ENCODE measurements around the gene COG6.
A peak's percentile ranks its signal among the peaks of the same experiment; 100 is the strongest.

COG6 gene

GRCh38 chr13:39655569-39656324 is at the start of gene COG6:
TSS of gene COG6 (plus strand) at chr13:39655662. CDS start at chr13:39655727, 65 bp downstream.
- DNase-seq, result peak; percentile 96

GRCh38 chr13:39605677-39606320 is 49.7 kb upstream of the COG6 start:
- no peak for DNase-seq

GRCh38 chr13:39607876-39608275 is 47.6 kb upstream of the COG6 start:
- no peak for DNase-seq

- peak; percentile 57 for DNase-seq
These were observed 43.3 kb upstream of the COG6 start for GRCh38 chr13:39612023-39612637.

DNA sequence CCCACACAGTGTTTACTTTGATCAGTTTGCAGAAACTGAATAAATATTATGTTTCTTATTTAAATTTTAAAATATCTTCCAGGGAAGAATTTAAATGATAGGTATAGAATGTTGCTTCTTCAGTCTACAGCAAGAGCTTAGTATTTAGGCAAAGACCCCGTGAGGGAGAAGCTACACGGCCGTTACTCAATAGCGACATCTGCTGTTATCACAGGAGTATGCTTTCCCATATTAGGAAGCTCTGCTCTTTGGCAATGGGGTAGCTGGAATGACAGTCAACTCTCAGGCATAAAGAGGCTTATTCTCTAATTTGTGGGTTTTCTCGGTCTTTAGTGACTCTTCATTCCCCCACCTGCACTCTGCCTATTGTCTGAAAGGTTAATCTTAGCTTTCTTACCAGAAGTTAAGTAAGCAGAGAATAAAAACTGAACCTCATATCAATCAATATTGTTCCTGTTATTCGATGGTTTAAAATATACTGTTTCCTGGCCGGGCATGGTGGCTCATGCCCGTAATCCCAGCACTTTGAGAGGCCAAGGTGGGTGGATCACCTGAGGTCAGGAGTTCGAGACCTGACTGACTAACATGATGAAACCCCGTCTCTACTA is 39.3 kb upstream of the COG6 start:
- peak; percentile 14 for DNase-seq

DNA sequence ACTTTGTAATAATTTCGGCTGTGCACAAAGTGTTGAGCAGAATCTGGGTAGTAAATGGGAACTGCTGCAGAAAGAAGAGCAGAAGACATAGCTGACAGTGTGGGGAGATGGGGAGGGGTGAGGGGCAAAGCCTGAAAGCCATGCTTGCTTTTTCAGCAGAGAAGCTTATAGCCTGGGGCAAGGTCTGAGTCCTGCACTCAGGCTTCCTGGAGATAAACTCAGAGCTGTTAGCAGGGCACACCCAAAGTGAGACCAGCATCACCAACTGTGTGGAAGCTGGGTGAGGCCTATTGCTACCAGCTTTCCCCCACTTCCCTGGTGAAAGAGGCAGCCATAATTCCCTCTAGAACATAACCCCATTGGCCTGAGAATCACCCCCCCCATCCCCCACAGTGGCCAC is 36.9 kb upstream of the COG6 start:
- DNase-seq, result no peak

DNA sequence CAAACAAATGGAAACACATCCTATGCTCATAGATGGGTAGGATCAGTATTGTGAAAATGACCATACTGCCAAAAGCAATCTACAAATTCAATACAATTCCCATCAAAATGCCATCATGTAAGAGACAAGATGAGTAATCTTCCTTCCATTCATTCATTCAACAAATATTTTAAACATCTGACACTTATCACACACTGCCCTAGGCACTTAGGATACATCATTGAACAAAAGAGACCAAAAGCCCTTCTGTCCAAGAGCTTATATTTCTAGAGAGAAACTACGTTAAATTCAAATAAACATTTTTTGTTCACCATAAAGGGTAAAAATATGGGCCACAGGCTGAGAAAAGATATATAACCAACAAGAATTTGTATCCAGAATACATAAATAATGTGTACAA is 32.0 kb upstream of the COG6 start:
- DNase-seq, result no peak

DNA sequence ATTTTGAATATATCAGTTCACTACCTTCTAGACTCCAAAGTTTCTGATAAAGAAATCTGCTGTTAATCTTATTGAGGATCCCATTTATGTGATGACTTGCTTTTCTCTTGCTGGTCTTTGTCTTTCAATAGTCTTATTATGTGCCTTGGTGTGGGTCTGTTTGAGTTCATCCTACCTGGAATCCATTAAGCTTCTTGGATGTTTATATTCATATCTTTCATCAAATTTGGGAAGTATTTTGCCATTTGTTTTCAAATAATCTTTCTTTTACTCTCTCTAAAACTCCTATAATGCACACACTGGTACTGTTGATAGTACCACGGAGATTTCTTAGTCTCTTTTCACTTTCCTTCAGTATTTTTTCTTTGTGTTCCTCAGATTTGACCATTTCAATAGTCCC is 24.2 kb upstream of the COG6 start:
- DNase-seq, result no peak

DNA sequence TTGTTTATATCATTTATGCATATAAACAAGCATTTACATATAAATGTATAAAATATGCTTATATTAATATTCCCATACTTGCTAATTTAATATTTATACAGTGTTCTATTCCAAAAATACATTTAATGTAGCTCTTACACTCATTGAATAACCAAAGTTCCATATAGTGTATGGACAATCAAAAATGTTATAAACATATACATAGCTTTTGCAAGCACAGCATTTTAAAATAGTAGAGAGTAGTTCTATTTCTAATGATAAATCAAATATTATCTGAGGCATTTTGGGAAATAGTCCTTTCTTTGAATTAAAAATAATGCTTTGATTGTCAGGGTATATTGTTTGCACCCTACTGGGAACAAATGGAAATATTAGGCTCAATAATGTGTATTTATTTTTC is 22.5 kb upstream of the COG6 start:
- DNase-seq, result no peak

DNA sequence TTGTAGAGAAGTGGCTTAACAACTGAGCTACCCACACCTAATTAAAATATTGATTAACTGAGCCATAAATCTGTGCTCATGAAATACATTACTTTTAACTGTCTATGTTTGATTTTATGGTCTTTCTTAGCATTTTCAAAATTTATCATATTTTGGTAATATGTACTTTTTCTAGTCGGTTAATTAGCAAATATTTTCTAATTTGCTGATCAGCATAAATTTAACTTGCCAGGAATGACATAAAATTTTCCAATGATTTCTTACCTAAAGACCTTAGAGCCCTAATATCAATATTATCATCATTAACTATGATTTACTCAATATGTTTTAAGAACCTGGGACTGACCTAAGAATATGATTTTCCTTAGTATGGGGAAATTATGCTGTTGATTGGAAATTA is 19.9 kb upstream of the COG6 start:
- no peak for DNase-seq

DNA sequence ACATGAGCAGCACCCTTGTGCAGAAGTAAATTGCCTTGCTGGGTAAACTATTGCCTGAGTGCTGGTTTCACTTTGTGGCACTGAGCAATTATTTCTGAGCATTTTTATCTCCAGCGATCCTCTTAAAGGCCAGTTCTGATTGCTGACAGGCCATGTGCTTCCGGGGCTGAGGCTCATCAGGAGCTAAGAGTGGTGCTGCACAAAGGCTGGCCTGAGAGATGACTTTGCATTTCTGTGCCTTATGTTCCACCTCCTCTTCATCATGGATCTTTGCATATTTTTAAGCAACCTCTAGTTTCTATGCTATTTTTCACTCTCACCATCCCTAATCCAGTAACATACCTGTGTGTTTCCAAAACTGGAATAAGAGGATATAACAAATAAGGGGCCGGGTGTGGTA is 17.6 kb upstream of the COG6 start:
- no peak for DNase-seq

GRCh38 chr13:39641645-39642044 is 13.8 kb upstream of the COG6 start:
- no peak for DNase-seq

- DNase-seq, result no peak
These were observed 9.3 kb upstream of the COG6 start for GRCh38 chr13:39646122-39646521.

GRCh38 chr13:39655041-39655568 is 357 bp upstream of the COG6 start:
- no peak for DNase-seq

GRCh38 chr13:39656325-39656677 is 839 bp downstream of the COG6 start:
- DNase-seq, result no peak

DNA sequence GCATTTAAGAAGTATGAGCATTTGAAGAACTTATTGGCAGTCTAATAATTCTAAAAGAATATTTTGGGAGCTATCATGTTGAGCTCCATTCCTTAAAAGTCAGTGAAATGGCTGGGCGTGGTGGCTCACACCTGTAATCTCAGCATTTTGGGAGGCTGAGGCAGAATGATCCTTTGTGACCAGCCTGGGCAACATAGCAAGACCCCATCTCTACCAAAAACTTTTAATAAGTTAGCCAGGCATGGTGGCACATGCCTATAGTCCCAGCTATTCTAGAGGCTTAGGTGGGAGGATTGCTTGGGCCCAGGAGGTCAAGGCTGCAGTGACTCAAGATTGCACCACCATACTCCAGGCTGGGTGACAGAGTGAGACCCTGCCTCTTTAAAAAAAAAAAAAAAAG is 8.0 kb downstream of the COG6 start:
- no peak for DNase-seq

DNA sequence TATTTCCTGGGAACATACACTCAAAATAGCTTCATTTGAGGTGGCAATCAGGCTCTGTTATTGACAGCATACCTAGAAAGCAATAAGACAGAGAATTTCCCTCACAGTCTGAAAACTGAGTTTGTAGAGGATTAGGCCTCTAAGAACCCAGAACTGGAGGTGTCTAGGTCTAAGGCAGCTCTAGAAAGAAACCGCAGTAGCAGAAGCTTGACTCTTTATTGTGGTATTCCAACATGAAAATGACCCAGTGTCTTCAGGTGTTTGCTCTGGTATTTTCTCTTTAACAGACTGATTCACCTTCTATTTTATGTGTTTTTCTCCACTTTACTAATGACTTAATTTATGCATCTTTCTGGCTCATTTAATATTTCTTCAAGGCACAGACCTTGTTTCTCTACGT is 8.5 kb downstream of the COG6 start:
- DNase-seq, result no peak

DNA sequence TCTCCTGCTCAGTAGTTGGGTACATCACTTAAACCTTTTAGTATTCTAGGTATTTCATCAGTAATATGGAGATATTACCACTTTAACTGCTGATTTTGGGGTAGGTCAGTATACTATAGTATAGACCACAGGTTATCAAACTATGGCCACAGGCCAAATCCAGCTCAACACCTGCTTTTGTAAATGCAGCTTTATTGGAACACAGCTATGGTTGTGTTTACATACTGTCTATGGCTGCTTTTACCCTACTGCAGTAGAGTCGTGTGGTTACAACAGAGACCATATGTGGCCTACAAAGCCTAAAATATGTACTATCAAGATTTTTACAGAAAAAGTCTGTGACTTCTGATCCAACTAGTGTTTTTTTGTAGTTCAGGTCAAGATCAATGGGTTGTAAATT is 10.3 kb downstream of the COG6 start:
- no peak for DNase-seq

DNA sequence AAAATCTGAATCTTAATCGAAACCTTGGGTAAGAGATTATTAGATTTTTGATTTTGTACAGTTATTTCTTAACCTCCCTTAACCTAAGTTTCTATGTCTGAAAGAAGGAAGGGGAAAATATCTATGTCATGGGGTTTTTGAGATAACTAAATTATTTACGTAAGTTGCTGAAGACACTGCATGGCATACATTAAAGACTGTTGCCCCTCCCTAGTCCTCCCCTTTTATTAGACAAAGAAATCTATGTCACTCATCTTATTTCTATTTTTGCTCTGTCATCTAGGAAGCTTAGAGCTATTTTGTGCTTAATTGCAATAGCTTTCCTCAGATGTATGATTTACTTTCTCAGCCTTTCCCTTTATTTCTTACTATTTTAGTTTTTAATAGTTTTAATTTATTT is 15.0 kb downstream of the COG6 start:
- no peak for DNase-seq

DNA sequence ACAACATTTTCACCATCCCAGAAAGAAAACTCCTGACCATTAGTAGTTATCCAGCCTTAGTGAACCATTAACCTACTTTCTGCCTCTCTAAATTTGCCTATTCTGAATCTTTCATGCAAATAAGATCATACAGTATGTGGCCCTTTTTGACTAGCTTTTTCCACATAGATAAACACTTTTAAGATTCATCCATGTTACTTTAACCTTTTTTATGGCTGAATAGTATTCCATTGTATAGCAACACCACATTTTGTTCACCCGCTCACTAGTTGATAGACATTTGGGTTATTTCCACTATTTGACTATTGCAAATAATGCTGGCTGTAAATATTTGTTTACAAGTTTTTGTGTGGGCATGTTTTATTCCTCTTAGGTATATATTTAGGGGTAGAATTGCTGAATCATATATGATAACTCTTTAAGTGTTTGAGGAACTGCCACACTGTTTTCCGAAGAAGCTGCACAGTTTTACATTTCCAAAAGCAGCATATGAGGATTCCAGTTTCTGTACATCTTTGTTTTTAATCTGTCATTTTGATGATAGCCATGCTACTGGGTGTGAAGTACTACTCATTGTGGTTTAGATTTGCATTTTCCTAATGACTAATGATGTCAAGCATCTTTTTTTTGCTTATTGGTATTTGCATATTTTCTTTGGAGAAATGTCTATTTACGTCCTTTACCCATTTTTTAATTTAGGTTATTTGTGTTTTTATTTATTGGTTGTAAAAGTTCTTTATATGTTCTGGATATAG is 17.1 kb downstream of the COG6 start:
- DNase-seq, result no peak

GRCh38 chr13:39675904-39676303 is 20.4 kb downstream of the COG6 start:
- no peak for DNase-seq

DNA sequence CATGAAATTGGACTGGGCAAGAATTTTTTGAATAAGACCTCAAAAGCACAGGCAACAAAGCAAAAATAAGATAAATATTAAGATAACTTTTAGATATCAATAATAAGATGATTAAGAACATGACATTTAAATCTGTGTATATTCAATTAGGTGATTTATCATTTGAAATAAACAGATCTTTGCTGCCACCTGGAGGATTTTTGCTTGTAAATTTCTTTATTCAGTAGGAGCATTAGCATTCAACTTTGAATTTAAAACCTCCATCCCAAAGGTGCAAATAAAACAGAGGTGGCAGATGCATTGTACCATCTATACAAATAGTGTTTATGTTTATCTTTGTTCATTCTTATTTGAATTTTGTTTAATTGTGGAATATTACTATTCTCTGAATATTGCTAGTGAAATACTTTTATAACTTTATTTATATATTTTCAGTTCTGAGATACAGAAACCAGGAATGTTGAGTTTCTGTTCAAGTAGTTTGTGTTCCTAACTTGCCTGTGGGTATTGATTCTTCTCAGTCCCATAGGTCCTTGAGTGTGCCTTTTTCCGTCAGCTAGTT is 20.9 kb downstream of the COG6 start:
- peak; percentile 1 for DNase-seq

- DNase-seq, result no peak
These were observed 26.8 kb downstream of the COG6 start for GRCh38 chr13:39682310-39682709.
